ENCODE measurements around the gene KCNJ3. TPM values are rescaled to one million over a fixed set of nuclear protein-coding genes. Genes with fewer than 3 reads are reported as not detected.
A peak's percentile ranks its signal among the peaks of the same experiment; 100 is the strongest.

Gene KCNJ3
- polyA plus RNA-seq, 4 donors, result 3.0 to 6.9 (median 5.7) TPM

GRCh38 chr2:154875999-154876398, 177.5 kb downstream of the KCNJ3 start:
- Histone ChIP-seq H3K4me3 (ENCODE audit: low read depth in 1 of 3, low read length in 3 of 3) (no peak overlapping the region), H3K9me3 (ENCODE audit: control insufficient read depth in 2 of 2, insufficient read depth in 1 of 2, low read depth in 1 of 2, low read length in 1 of 2) (no peaks in the 10 kb centered on the region), H3K36me3 (ENCODE audit: control insufficient read depth in 3 of 3, insufficient read depth in 2 of 3, low read depth in 1 of 3, low read length in 3 of 3) (no peaks in the 10 kb centered on the region), H3K27ac (ENCODE audit: low read depth in 1 of 3, low read length in 2 of 3) (no peak overlapping the region), H3K27me3 (ENCODE audit: control insufficient read depth in 3 of 3, insufficient read depth in 3 of 3, low read length in 3 of 3) (no peaks in the 10 kb centered on the region), H3K4me1 (ENCODE audit: control insufficient read depth in 3 of 3, insufficient read depth in 2 of 3, low read depth in 1 of 3, low read length in 2 of 3) (no peaks in the 10 kb centered on the region)
- DNase-seq, result no peak
- WGBS, 3 donors, result 87 to 96% (median 90%) methylated on average over 2 of the region's 2 CpGs
- no peak for FAIRE-seq

- FAIRE-seq, result no peak
- 86 to 91% (median 88%) methylated on average over 3 of the region's 3 CpGs for whole genome bisulfite sequencing, 3 donors
These were observed 184.2 kb downstream of the KCNJ3 start for GRCh38 chr2:154882725-154883124.

GRCh38 chr2:154886316-154886715, 187.8 kb downstream of the KCNJ3 start:
- DNase-seq, result no peak
- 90 to 91% (median 90%) methylated on average over 5 of the region's 5 CpGs for WGBS, 3 donors
- no peak for FAIRE-seq
- H3K4me3 ChIP-seq (ENCODE audit: low read depth in 1 of 3, low read length in 3 of 3), result no peak overlapping the region
- H3K36me3 ChIP-seq (ENCODE audit: control insufficient read depth in 3 of 3, insufficient read depth in 2 of 3, low read depth in 1 of 3, low read length in 3 of 3), result no peaks in the 10 kb centered on the region
- H3K4me1 ChIP-seq (ENCODE audit: control insufficient read depth in 3 of 3, insufficient read depth in 2 of 3, low read depth in 1 of 3, low read length in 2 of 3), result no peaks in the 10 kb centered on the region
- no peak overlapping the region for H3K27ac ChIP-seq (ENCODE audit: low read depth in 1 of 3, low read length in 2 of 3)
- no peaks in the 10 kb centered on the region for H3K27me3 ChIP-seq (ENCODE audit: control insufficient read depth in 3 of 3, insufficient read depth in 3 of 3, low read length in 3 of 3)
- H3K9me3 ChIP-seq (ENCODE audit: control insufficient read depth in 2 of 2, insufficient read depth in 1 of 2, low read depth in 1 of 2, low read length in 1 of 2), result no peaks in the 10 kb centered on the region

More at GRCh38 chr2:154882725-154883124, 184.2 kb downstream of the KCNJ3 start:
- no peaks in the 10 kb centered on the region for H3K27me3 ChIP-seq (ENCODE audit: control insufficient read depth in 3 of 3, insufficient read depth in 3 of 3, low read length in 3 of 3)
- H3K4me3 ChIP-seq (ENCODE audit: low read depth in 1 of 3, low read length in 3 of 3), result no peak overlapping the region
- no peaks in the 10 kb centered on the region for H3K9me3 ChIP-seq (ENCODE audit: control insufficient read depth in 2 of 2, insufficient read depth in 1 of 2, low read depth in 1 of 2, low read length in 1 of 2)
- H3K27ac ChIP-seq (ENCODE audit: low read depth in 1 of 3, low read length in 2 of 3), result no peak overlapping the region
- H3K36me3 ChIP-seq (ENCODE audit: control insufficient read depth in 3 of 3, insufficient read depth in 2 of 3, low read depth in 1 of 3, low read length in 3 of 3), result no peaks in the 10 kb centered on the region
- DNase-seq, result no peak
- H3K4me1 ChIP-seq (ENCODE audit: control insufficient read depth in 3 of 3, insufficient read depth in 2 of 3, low read depth in 1 of 3, low read length in 2 of 3), result no peaks in the 10 kb centered on the region

GRCh38 chr2:154898269-154898668, 199.8 kb downstream of the KCNJ3 start:
- WGBS, 3 donors, result 80 to 85% (median 81%) methylated on average over 1 of the region's 1 CpG
- FAIRE-seq (no peak), DNase-seq (no peak)
- no peaks in the 10 kb centered on the region for H3K9me3 ChIP-seq (ENCODE audit: control insufficient read depth in 2 of 2, insufficient read depth in 1 of 2, low read depth in 1 of 2, low read length in 1 of 2)
- H3K4me1 ChIP-seq (ENCODE audit: control insufficient read depth in 3 of 3, insufficient read depth in 2 of 3, low read depth in 1 of 3, low read length in 2 of 3), result no peaks in the 10 kb centered on the region
- no peak overlapping the region for H3K4me3 ChIP-seq (ENCODE audit: low read depth in 1 of 3, low read length in 3 of 3)
- no peaks in the 10 kb centered on the region for H3K27me3 ChIP-seq (ENCODE audit: control insufficient read depth in 3 of 3, insufficient read depth in 3 of 3, low read length in 3 of 3)
- H3K36me3 ChIP-seq (ENCODE audit: control insufficient read depth in 3 of 3, insufficient read depth in 2 of 3, low read depth in 1 of 3, low read length in 3 of 3), result no peaks in the 10 kb centered on the region
- H3K27ac ChIP-seq (ENCODE audit: low read depth in 1 of 3, low read length in 2 of 3), result no peak overlapping the region

- no peaks in the 10 kb centered on the region for H3K36me3 ChIP-seq (ENCODE audit: control insufficient read depth in 3 of 3, insufficient read depth in 2 of 3, low read depth in 1 of 3, low read length in 3 of 3)
- DNase-seq (peak in 1 of 2 donors; percentile 6), FAIRE-seq (no peak)
- 14 to 51% (median 37%) methylated on average over 1 of the region's 1 CpG for WGBS, 3 donors
- H3K9me3 ChIP-seq (ENCODE audit: control insufficient read depth in 2 of 2, insufficient read depth in 1 of 2, low read depth in 1 of 2, low read length in 1 of 2), result peaks cover 0 to 3% of the 10 kb centered on the region in 2 donors
- H3K27ac ChIP-seq (ENCODE audit: low read depth in 1 of 3, low read length in 2 of 3), result no peak overlapping the region
- no peaks in the 10 kb centered on the region for H3K27me3 ChIP-seq (ENCODE audit: control insufficient read depth in 3 of 3, insufficient read depth in 3 of 3, low read length in 3 of 3)
- no peak overlapping the region for H3K4me3 ChIP-seq (ENCODE audit: low read depth in 1 of 3, low read length in 3 of 3)
- no peaks in the 10 kb centered on the region for H3K4me1 ChIP-seq (ENCODE audit: control insufficient read depth in 3 of 3, insufficient read depth in 2 of 3, low read depth in 1 of 3, low read length in 2 of 3)
These were observed 202.6 kb downstream of the KCNJ3 start for GRCh38 chr2:154901063-154901462.

All from small intestine (tissue), 7 donors.